GM12874 (cell line): Measurements from ENCODE around the gene FOXD1.

ENCODE experiments used
- CTCF ChIP-seq: IDR thresholded peaks from 2 replicates; pipeline ENCODE4 v1.5.1; 2011; ENCODE audit warnings: low read depth, mild to moderate bottlenecking, control low read depth, low read length, moderate library complexity; ENCODE audit not compliant: insufficient read depth

The FOXD1 gene

DNA sequence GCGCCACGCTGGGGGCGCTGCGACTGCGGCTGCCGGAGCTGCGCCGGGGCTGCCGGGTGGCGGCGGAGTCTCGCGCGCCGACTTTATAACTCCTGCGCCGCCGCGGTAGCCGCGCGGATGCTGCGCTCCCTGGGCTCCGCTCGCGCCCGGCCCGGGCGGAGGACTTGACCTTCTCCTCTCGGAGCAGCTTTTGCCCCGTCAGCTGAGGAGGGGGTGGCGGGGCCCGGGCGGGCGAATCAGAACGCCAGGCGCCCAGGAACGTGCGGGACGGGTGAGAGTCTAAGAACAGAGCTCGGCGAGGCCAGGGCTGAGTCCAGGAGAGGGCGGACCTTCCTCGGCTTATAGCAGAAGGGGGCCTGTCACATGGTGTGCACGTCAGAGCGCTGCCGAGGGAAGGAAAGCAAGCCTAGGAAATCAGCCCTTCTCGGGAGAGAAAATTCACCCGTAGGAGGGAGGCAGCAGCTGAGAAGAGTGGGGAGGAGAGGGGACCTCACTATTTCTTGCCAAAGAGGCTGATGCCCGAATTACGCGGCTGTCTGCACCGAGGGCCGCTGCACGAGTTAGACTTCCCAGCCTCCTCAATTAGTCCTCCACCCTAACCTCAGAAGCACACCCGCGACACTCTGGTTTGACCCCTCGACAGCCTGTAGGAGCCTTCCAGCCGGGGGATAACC lies at the start of gene FOXD1:
TSS of gene FOXD1 (minus strand) at position 315 of the 674 bp plus-strand sequence. CDS start 415 bp downstream, outside the sequence.
- TF ChIP-seq CTCF = no peak

- no peak for TF ChIP-seq CTCF
Measured at GRCh38 chr5:73497497-73498056, 49.0 kb upstream of the FOXD1 start.

DNA sequence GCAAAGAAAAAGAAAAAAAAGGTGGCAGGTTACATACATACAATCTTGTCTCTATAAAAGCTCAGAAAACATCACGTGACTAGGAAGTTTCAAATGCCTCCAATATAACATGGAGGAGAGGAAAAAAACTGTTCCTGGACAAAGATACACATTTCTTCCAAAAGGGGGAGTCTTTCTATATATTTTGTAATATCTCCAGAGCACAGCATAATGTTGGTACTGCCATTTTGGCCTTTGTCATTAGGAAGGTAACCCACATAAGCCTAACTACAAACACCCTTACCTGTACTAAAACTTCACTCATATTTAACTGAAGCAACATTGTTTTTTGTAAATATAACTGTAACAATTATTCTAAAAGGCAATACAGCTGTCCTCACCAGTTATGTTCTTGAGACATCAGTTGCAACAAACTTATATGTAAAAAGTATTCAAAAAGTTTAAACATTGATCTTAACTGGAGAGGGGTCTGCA lies 48.4 kb upstream of the FOXD1 start:
- TF ChIP-seq CTCF = no peak

- TF ChIP-seq CTCF = no peak
Measured at GRCh38 chr5:73495772-73496335, 47.3 kb upstream of the FOXD1 start.

GRCh38 chr5:73494721-73495120 lies 46.1 kb upstream of the FOXD1 start:
- TF ChIP-seq CTCF = no peak

DNA sequence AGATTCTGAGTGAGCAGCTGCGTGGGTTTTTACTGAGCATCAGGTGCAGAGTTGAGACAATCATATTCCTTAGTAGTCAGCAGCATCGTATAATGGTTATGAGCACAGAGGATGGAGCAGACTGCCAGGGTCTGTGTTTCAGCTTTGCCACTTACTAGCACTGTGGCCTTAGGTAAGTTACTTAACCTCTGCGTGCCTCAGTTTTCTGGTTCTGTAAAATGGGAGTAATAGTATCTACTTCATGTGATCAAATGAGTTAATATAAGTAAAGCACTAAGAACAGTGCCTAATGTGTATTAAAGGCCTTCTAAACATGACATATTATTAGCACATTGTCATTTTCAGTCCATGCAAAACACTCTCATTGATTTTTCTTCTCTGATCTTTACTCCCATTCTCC lies 44.8 kb upstream of the FOXD1 start:
- no peak for TF ChIP-seq CTCF

- no peak for TF ChIP-seq CTCF
Measured at GRCh38 chr5:73491155-73491554, 42.6 kb upstream of the FOXD1 start.
